CD14-positive monocyte (primary cell): ENCODE data around the gene SCN3B. TPM values are rescaled to one million over a fixed set of nuclear protein-coding genes. Genes with fewer than 3 reads are reported as not detected.

Source experiments
- DNase-seq, 3 donors: peaks; one replicate each; pipeline ENCODE4 v3.0.0-alpha.2; 2011 to 2022
- H2AFZ ChIP-seq: 2 replicates; pipeline ENCODE4 v1.6.0; 2012; ENCODE audit warnings: mild to moderate bottlenecking, low read depth, low read length, inconsistent platforms; ENCODE audit not compliant: insufficient read depth, poor library complexity, severe bottlenecking
- H3K27ac ChIP-seq, 2 donors: 1 replicate in 1 of 2; 2 replicates in 1 of 2; pipeline ENCODE4 v1.5.1; 2012 to 2013; ENCODE audit warnings: low read length in 2 of 2, control low read depth in 1 of 2, inconsistent platforms in 1 of 2, low read depth in 1 of 2, mild to moderate bottlenecking in 1 of 2
- H3K27me3 ChIP-seq, 2 donors: one replicate each; pipeline versions ENCODE4 v1.6.0 to v1.6.1; 2011 to 2013; ENCODE audit warnings: low read length in 2 of 2; ENCODE audit not compliant: control insufficient read depth in 2 of 2, insufficient read depth in 2 of 2
- H3K36me3 ChIP-seq, 2 donors: replicated peaks in 1 of 2; 1 replicate in 1 of 2; 2 replicates in 1 of 2; pipeline versions ENCODE4 v1.5.1 to v1.6.1; 2012 to 2013; ENCODE audit warnings: low read length in 2 of 2, control low read depth in 1 of 2, inconsistent platforms in 1 of 2, mild to moderate bottlenecking in 1 of 2; ENCODE audit not compliant: insufficient read depth in 2 of 2, control insufficient read depth in 1 of 2
- H3K4me1 ChIP-seq, 2 donors: 1 replicate in 1 of 2; 2 replicates in 1 of 2; pipeline versions ENCODE4 v1.5.1 to v1.6.1; 2012 to 2013; ENCODE audit warnings: low read length in 2 of 2, control low read depth in 1 of 2, inconsistent platforms in 1 of 2, mild to moderate bottlenecking in 1 of 2, moderate library complexity in 1 of 2; ENCODE audit not compliant: insufficient read depth in 2 of 2, control insufficient read depth in 1 of 2
- H3K4me2 ChIP-seq: replicated peaks from 2 replicates; pipeline ENCODE3; 2012; ENCODE audit warnings: low read length, moderate library complexity, mild to moderate bottlenecking; ENCODE audit not compliant: poor library complexity, severe bottlenecking; ENCODE audit errors: extremely low read depth
- H3K4me3 ChIP-seq, 3 experiments: fragments of 200-600 bp in 1 of 3; sonication (generic) in 1 of 3; replicated peaks in 1 of 3; 1 replicate in 2 of 3; 2 replicates in 1 of 3; pipeline ENCODE4 v1.5.1; 2011 to 2013; ENCODE audit warnings: low read length in 3 of 3, mild to moderate bottlenecking in 3 of 3, control low read depth in 2 of 3, low read depth in 2 of 3, inconsistent platforms in 1 of 3, moderate library complexity in 1 of 3
- H3K79me2 ChIP-seq: 2 replicates; pipeline ENCODE4 v1.6.0; 2012; ENCODE audit warnings: mild to moderate bottlenecking, control low read depth, inconsistent platforms, low read length, moderate library complexity; ENCODE audit not compliant: insufficient read depth
- H3K9ac ChIP-seq: 2 replicates; pipeline ENCODE4 v1.6.0; 2017; ENCODE audit warnings: low read length, mild to moderate bottlenecking; ENCODE audit not compliant: insufficient read depth, poor library complexity, severe bottlenecking
- H3K9me3 ChIP-seq, 2 donors: replicated peaks in 1 of 2; 1 replicate in 1 of 2; 2 replicates in 1 of 2; pipeline versions ENCODE4 v1.5.1 to v1.6.1; 2012 to 2013; ENCODE audit warnings: low read length in 2 of 2, control low read depth in 1 of 2; ENCODE audit not compliant: control insufficient read depth in 1 of 2, insufficient read depth in 1 of 2
- H4K20me1 ChIP-seq: 2 replicates; pipeline ENCODE4 v1.6.0; 2012; ENCODE audit warnings: mild to moderate bottlenecking, low read length, control low read depth, moderate library complexity; ENCODE audit not compliant: insufficient read depth
- H3K27ac Mint-ChIP-seq, 7 donors: one replicate each; pipeline ENCODE4 v1.8.0; 2020; ENCODE audit warnings: mild to moderate bottlenecking in 7 of 7, mixed read lengths in 7 of 7, moderate library complexity in 6 of 7, inconsistent platforms in 2 of 7
- H3K27me3 Mint-ChIP-seq, 3 donors: one replicate each; pipeline ENCODE4 v1.8.0; 2021 to 2022; ENCODE audit warnings: low read depth in 3 of 3, mild to moderate bottlenecking in 3 of 3, mixed read lengths in 3 of 3, moderate library complexity in 3 of 3, inconsistent platforms in 1 of 3
- H3K36me3 Mint-ChIP-seq, 2 donors: one replicate each; pipeline ENCODE4 v1.8.0; 2020; ENCODE audit warnings: mixed read lengths in 2 of 2, inconsistent platforms in 1 of 2, mild to moderate bottlenecking in 1 of 2
- H3K4me1 Mint-ChIP-seq: one replicate; pipeline ENCODE4 v1.8.0; 2020; ENCODE audit warnings: mild to moderate bottlenecking, mixed read lengths
- H3K4me3 Mint-ChIP-seq, 2 donors: one replicate each; pipeline ENCODE4 v1.8.0; 2020; ENCODE audit warnings: mild to moderate bottlenecking in 2 of 2, mixed read lengths in 2 of 2, moderate library complexity in 1 of 2
- H3K9me3 Mint-ChIP-seq, 7 donors: one replicate each; pipeline ENCODE4 v1.8.0; 2020 to 2022; ENCODE audit warnings: mixed read lengths in 7 of 7, mild to moderate bottlenecking in 6 of 7, moderate library complexity in 6 of 7, inconsistent platforms in 2 of 7
- WGBS: methylation state at CpG from one replicate; pipeline ENCODE4 v1.1.5; 2013; ENCODE audit warnings: missing lambda C conversion rate; ENCODE audit not compliant: insufficient coverage; 5-methylcytosine and 5-hydroxymethylcytosine counted together
- intact Hi-C, 2 donors: fragments of 100-400 bp; cut with micrococcal nuclease; formaldehyde crosslinking; loops; one replicate each; pipeline versions ENCODE4 v1.15.0 to v1.15.1; 2023
- polyA plus RNA-seq, 3 donors: library from polyadenylated mRNA; depleted of rRNA in 1 of 3; unstranded in 2 of 3; stranded (reverse) in 1 of 3; fragments of 300-500 nt in 2 of 3; fragments of >200 nt in 1 of 3; fragmentation: Illumina TruSeq in 2 of 3; gene quantifications; 1 replicate in 2 of 3; 2 replicates in 1 of 3; pipeline ENCODE4 v1.2.3, GENCODE V29; 2012 to 2021
- TF ChIP-seq, protein P1 (sequence below): fragments of 200-600 bp; IDR thresholded peaks from one replicate; pipeline ENCODE4 v1.8.0; 2022; ENCODE audit warnings: antibody characterized with exemption, mild to moderate bottlenecking

The SCN3B gene
- polyA plus RNA-seq, 3 donors: not detected

DNA sequence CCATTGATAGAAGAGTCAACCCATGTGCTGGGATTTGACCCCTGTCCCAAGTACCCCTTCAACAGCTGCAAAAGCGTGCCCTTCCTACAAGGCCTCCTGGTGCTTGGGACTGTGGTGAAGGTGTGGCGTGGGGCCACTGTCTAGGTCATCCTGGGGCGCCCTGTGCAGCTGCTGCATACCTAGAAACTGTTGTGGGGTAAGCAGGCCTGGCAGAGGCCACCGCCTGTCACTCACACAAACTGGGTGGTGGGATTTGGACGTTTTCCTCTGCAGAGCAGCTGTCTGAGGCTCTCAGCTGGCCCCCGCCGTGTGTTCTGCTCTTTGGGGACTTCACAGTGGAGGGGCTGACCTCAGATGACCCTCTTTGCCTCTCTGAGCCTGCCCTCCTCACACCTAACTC is 69.7 kb downstream of the SCN3B start:
- H3K27ac Mint-ChIP-seq: peak overlapping the region in 3 of 7 donors; percentile 32 to 61 (median 57)
- Histone ChIP-seq H3K9me3 (no peaks in the 10 kb centered on the region), H3K27me3 (no peaks in the 10 kb centered on the region), H3K4me1 (no peaks in the 10 kb centered on the region), H2AFZ (no peak overlapping the region), H3K4me3 (no peak overlapping the region), H3K79me2 (no peaks in the 10 kb centered on the region), H3K27ac (no peak overlapping the region), H3K36me3 (peaks cover 17 to 52% of the 10 kb centered on the region in 2 donors), H4K20me1 (peaks cover 11% of the 10 kb centered on the region), H3K9ac (no peak overlapping the region), H3K4me2 (no peak overlapping the region)
- 92% methylated on average over 6 of the region's 7 CpGs for WGBS
- peaks cover 9% of the 10 kb centered on the region for H3K4me1 Mint-ChIP-seq
- peaks cover 0 to 3% (median 0%) of the 10 kb centered on the region in 7 donors for H3K9me3 Mint-ChIP-seq
- no peak overlapping the region for H3K4me3 Mint-ChIP-seq
- peaks cover 46 to 54% of the 10 kb centered on the region in 2 donors for H3K36me3 Mint-ChIP-seq
- DNase-seq: no peak
- intact Hi-C loops: no loop called here
- peaks cover 0 to 2% (median 1%) of the 10 kb centered on the region in 3 donors for H3K27me3 Mint-ChIP-seq
- TF ChIP-seq, protein P1, sequence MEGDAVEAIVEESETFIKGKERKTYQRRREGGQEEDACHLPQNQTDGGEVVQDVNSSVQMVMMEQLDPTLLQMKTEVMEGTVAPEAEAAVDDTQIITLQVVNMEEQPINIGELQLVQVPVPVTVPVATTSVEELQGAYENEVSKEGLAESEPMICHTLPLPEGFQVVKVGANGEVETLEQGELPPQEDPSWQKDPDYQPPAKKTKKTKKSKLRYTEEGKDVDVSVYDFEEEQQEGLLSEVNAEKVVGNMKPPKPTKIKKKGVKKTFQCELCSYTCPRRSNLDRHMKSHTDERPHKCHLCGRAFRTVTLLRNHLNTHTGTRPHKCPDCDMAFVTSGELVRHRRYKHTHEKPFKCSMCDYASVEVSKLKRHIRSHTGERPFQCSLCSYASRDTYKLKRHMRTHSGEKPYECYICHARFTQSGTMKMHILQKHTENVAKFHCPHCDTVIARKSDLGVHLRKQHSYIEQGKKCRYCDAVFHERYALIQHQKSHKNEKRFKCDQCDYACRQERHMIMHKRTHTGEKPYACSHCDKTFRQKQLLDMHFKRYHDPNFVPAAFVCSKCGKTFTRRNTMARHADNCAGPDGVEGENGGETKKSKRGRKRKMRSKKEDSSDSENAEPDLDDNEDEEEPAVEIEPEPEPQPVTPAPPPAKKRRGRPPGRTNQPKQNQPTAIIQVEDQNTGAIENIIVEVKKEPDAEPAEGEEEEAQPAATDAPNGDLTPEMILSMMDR: no peak

DNA sequence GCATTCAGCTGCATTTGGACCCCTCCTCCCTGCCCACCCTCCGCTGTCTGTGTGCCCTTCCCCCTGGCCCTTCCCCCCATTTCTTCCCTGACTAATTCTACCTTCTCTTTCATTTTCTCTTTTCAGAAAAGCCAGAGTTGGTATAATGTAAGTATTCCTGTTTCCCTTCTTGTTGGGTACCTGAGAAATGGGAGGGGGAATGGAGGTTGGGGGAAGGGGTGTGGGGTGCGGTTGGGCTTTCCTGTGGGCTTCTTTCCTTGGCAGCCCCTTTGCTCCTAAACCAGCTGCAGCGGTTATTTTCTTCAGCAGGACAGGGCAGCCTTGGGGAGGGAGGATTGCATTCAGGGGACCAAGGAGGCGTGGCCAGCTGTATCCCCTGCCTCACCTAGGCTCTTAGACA is 70.2 kb downstream of the SCN3B start:
- no peak overlapping the region for H3K9ac ChIP-seq
- intact Hi-C loops: no loop called here
- peaks cover 0 to 2% (median 1%) of the 10 kb centered on the region in 3 donors for H3K27me3 Mint-ChIP-seq
- no peak overlapping the region for H3K4me3 Mint-ChIP-seq
- peaks cover 17 to 54% of the 10 kb centered on the region in 2 donors for H3K36me3 ChIP-seq
- H3K4me2 ChIP-seq: no peak overlapping the region
- H3K4me1 Mint-ChIP-seq: peaks cover 9% of the 10 kb centered on the region
- H4K20me1 ChIP-seq: peaks cover 16% of the 10 kb centered on the region
- no peak overlapping the region for H3K27ac Mint-ChIP-seq
- H3K27me3 ChIP-seq: no peaks in the 10 kb centered on the region
- H3K27ac ChIP-seq: no peak overlapping the region
- no peaks in the 10 kb centered on the region for H3K79me2 ChIP-seq
- no peak for DNase-seq
- WGBS: 93% methylated on average over 3 of the region's 4 CpGs
- TF ChIP-seq, protein P1: no peak
- H3K9me3 Mint-ChIP-seq: peaks cover 0 to 3% (median 0%) of the 10 kb centered on the region in 7 donors
- no peaks in the 10 kb centered on the region for H3K4me1 ChIP-seq
- H3K4me3 ChIP-seq: no peak overlapping the region
- H2AFZ ChIP-seq: no peak overlapping the region
- H3K9me3 ChIP-seq: no peaks in the 10 kb centered on the region
- peaks cover 51 to 55% of the 10 kb centered on the region in 2 donors for H3K36me3 Mint-ChIP-seq
